OCI-LY1 (cell line): Measurements from ENCODE around the gene MAMDC2.

Source experiments
- CTCF ChIP-seq: fragments of 200-600 bp; sonication (generic), shearing (Covaris generic); IDR thresholded peaks from 2 replicates; pipeline ENCODE4 v1.5.1; 2017; ENCODE audit warnings: mild to moderate bottlenecking, antibody characterized with exemption, low read length, moderate library complexity, mixed read lengths
- EZH2 ChIP-seq: fragments of 200-600 bp; sonication (generic), shearing (Covaris generic); IDR thresholded peaks from 2 replicates; pipeline ENCODE4 v1.8.0; 2017; ENCODE audit warnings: borderline replicate concordance, mixed run types, mild to moderate bottlenecking, antibody characterized with exemption, low read length, moderate library complexity, mixed read lengths

- TF ChIP-seq CTCF (no peak), EZH2 (no peak)
Measured at GRCh38 chr9:70045452-70045851, 1.8 kb downstream of the MAMDC2 start.
